HG02763 (cell line): Measurements from ENCODE around the gene SUGCT.
A peak's percentile ranks its signal among the peaks of the same experiment; 100 is the strongest.
"Not testable (repeated sequence)": the region's sequence is repeated elsewhere in the genome, so short reads cannot be mapped to it uniquely, and the experiment has no call there.

ENCODE experiments used
- ATAC-seq: cut with Tn5 transposase; IDR thresholded peaks from one replicate; pipeline ENCODE4 v1.9.1; 2021; ENCODE audit warnings: mild to moderate bottlenecking, moderate library complexity; ENCODE audit not compliant: unreplicated experiment

SUGCT gene

DNA sequence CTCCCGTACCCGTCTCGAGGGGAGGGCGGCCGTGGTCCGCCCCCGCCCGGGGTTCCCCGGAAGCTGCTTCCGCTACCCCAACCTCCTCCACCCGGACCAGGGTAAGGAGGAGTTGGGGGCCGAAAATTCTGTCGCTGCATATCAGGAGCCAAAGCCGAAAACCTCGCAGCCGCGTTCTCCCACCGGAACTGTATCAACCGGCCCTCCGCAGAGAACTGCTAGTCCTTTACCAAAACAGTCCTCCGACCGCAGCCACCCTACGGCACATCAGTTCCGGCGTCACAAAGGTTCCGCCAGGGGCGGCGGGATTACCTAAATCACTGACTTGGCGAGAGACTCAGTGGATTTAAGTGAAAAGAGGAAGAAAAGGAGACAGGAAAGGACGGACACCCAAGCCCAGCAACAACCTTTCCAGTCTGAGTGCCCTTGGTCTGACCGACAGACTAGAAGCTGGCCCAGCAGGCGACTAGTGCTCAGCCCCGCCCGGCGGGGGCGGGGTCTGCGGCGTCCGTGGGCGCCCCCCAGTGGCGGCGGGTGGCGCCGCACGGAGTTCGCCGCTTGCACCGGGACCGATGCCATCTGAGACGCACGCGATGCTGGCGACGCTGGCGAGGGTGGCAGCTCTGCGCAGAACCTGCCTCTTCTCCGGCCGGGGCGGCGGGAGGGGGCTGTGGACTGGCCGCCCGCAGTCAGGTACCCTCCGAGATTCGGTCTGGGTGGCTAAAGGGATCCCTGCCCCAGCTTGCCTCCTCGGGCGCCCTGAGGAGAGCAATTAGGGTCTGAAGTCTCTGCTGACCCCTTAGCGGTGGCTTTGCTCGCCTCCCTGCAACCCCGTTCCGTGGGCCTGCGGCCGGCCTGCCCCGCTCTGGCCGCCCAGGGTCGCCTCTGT, at the start of gene SUGCT, which contains the start of gene MPLKIP:
Gene SUGCT, plus strand, starts transcription at position 578 of the 889 bp plus-strand sequence.
Gene MPLKIP, minus strand, starts transcription at position 195 of the 889 bp plus-strand sequence. Its CDS starts 55 bp downstream, at position 140.
- ATAC-seq: peak; percentile 92

GRCh38 chr7:40092182-40092581, 42.6 kb upstream of the SUGCT start:
- ATAC-seq: no peak

DNA sequence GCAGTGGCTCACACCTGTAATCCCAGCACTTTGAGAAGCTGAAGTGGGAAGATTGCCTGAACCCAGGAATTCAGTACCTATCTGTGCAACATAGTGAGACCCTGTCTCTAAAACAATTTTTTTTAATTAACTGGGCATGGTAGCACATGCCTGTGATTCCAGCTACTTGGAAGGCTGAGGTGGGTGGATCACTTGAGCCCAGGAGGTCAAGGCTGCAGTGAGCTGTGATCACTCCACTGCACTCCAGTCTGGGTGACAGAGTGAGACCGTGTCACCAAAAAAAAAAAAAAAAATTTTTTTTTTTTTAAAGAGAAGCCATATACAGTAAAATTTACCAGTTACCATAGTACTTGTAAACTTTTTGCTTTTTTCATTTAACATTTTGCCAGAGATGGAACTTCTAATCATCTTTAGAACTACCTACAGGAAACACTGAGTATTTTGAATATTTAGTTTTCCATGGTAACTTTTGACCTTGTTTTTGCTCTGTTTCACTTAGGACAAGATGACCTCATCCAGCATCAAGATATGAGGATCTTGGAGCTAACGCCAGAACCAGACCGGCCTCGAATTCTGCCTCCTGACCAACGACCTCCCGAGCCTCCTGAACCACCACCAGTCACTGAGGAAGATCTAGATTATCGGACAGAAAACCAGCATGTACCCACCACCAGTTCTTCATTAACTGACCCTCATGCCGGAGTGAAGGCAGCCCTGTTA, 41.0 kb upstream of the SUGCT start:
- ATAC-seq: no peak

DNA sequence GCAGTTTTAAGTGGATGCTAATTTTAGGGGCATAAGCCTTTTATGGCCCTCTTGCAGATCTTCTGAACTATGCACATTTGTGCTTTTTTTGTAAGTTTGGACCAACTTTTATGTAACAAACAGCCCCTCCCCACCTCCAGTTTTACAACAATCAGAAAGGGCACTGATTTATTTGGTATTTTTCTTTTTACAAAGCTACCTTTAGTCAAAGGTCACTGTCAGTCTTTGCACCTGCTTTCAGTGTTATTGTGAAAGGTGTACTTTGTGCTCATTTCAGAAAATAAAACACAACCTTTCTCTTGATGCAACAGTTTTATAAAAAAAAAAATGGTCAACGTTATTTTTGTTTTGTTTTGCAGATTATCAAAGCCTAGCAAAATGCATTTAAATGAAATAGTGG, 39.6 kb upstream of the SUGCT start:
- ATAC-seq: no peak

DNA sequence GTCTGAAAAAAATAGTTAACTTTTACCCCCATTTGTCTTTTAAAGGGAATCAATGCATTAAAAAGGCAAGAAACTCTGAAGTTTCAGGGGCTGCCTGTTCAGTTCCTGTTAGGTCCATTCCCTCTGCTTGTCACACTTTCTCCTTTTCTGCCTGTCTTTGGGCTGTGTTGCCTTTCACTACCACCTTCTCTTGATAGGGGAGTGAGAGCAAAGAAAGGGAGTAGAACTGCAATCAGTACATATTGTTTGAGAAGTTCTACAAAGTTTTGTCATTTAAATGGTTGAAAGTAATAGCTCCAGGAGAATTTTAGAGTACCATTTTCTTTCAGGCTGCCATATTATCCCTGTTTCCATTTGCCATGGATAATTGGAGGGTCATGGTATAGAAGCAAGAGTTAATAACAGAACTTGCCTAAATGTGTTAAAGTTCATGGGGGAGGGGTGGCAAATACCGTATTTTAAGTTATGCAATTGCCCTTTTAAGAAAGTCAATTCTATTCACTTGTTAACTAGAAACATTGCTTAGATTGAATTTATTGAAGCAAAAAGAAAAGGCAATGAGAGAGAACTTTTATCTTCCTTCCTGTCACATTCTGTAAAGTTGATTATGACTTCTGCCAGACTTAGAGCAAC, 39.0 kb upstream of the SUGCT start:
- no peak for ATAC-seq

- no peak for ATAC-seq
Measured at GRCh38 chr7:40097728-40098127, 37.1 kb upstream of the SUGCT start.

- no peak for ATAC-seq
Measured at GRCh38 chr7:40098810-40099209, 36.0 kb upstream of the SUGCT start.

- no peak for ATAC-seq
Measured at GRCh38 chr7:40099837-40100236, 35.0 kb upstream of the SUGCT start.

DNA sequence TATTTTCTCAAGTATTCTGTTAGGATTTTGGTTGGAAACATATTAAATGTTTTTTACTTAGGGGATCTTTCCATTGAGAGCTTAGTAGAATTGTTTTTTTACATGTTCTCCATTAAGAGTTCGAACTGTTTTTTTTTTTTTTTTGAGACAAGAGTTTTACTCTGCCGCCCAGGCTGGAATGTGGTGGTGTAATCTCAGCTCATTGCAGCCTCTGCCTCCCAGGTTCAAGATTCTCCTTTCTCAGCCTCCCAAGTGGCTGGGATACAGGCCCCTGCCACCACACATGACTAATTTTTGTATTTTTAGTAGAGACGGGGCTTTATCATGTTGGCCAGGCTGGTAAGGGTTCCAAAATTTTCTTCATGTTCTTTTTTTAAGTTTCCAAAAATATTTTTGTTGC, 33.6 kb upstream of the SUGCT start:
- no peak for ATAC-seq

DNA sequence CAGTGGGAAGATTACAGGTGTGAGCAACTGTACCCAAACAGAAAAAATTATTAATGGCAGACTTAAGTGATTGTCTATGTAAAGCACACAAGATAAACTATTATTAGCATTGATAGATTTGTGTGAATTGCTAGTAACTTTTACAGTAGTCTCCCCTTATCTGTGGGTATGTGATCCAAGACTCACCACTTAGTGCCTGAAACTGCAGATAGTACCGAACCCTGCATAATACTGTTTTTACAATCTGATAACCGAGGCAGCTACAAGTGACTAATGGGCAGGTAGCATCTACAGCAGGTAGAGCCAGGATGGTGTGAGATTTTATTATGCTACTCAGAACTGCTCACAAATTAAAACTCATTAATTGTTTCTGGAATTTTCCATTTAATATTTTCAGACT, 31.9 kb upstream of the SUGCT start:
- no peak for ATAC-seq

GRCh38 chr7:40105879-40106473, 28.8 kb upstream of the SUGCT start:
- ATAC-seq: no peak

- no peak for ATAC-seq
Measured at GRCh38 chr7:40115936-40116335, 18.9 kb upstream of the SUGCT start.

- not testable (repeated sequence) for ATAC-seq
Measured at GRCh38 chr7:40117199-40117598, 17.6 kb upstream of the SUGCT start.

DNA sequence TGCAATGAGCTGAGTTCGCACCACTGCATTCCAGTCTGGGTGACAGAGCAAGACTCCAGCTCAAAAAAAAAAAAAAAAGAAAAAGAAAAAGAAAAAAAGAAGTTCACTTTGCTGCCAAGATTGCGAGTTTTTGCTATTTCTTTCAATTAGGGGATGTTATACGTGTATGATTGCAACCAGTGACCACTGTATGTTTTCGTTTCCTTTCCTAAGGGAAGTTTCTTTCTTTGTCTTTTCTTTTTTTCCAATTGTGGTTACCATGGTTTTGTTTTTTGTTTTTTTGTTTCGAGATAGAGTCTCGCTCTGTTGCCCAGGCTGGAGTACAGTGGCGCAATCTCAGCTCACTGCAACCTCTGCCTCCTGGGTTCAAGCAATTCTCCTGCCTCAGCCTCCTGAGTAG, 16.6 kb upstream of the SUGCT start:
- not testable (repeated sequence) for ATAC-seq

GRCh38 chr7:40120020-40120419, 14.8 kb upstream of the SUGCT start:
- ATAC-seq: no peak

DNA sequence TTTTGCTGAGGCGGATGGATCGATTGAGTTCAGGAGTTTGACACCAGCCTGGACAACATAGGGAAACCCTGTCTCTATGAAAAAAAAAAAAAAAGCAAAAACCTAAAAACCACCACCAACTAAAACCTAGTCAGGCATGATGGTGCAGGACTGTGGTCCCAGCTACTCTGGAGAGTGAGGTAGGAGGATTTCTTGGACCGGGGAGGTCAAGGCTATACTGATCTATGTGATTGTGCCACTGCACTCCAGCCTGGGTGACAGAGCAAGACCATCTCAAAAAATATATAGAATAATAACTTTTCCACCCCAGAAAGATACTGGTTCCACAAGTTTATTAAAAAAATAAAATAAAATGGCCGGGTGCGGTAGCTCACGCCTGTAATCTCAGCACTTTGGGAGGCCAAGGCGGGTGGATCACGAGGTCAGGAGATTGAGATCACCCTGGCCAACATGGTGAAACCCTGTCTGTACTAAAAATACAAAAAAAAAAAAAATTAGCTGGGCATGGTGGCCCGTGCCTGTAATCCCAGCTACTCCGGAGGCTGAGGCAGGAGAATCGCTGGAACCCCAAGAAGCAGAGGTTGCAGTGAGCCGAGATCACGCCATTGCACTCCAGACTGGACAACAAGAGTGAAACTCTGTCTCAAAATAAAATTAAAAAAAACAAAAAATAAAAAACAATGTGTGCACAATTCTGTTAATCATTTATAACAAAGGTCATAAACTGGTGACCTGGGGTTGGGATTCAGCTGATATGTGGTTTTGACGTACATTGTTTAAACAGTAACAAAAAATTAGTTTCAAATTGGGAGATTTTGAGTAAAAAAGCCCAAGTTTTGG, 12.5 kb upstream of the SUGCT start:
- not testable (repeated sequence) for ATAC-seq

GRCh38 chr7:40122940-40123254, 11.9 kb upstream of the SUGCT start:
- ATAC-seq: no peak

DNA sequence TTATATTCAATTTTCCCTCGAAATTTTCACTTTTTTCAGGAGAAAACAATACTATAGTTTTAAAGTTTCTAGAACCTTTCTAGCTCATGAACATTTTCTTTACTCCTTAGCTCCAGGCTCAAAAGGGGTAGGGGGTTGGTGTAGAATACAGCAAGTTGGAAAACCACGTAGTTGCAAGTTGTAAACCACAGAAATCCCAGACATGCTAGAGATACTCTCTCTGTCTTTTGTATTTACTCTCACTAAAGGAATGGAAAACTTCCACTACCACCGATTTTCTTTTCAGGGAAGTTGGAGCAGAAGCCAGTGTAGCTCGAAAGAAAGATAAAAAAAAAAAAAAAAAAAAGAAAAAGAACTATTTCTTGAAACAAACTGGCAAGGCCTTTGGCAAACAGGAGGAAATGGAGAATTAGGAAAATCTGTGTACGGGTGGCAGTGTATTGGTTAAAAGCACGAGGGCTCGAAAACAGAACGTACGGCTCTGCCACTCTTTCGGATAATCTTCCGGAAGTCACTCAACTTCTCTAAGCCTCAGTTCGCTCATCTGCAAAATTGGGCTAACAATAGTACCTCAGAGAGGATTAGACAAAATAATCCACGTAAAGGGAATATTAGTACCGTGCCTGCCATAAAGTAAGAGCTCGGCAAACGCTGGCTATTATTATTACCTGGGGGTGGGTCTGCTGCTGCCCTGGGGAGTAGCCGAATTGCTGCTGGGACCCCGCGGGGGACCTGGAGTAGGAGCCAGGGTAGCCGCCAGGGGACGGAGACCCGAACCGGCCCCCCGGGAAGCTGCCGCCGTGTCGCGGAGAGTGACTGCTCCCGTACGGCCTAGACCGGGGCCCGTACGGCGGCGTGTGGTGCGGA, 1.0 kb upstream of the SUGCT start:
- no peak for ATAC-seq

GRCh38 chr7:40135317-40135610, 459 bp downstream of the SUGCT start:
- no peak for ATAC-seq

- ATAC-seq: no peak
Measured at GRCh38 chr7:40137563-40137962, 2.8 kb downstream of the SUGCT start.
